K562 (cell line): ENCODE measurements around the gene DYNC2I2. TPM values are rescaled to one million over a fixed set of nuclear protein-coding genes. Genes with fewer than 3 reads are reported as not detected.
"Not testable (repeated sequence)": the region's sequence is repeated elsewhere in the genome, so short reads cannot be mapped to it uniquely, and the experiment has no call there.

ENCODE experiments used
- ATAC-seq: fragments of 200-7000 bp; cut with Tn5 transposase; 3 replicates; pipeline ENCODE4 v1.9.1; 2020; ENCODE audit warnings: moderate library complexity
- BruUV-seq: library from RNA; stranded (reverse); fragments of 400-500 nt; replicated peaks from 2 replicates; lab custom pipeline; 2021; lab: Mats Ljungman, UMichigan
- CTCF ChIA-PET: fragments of 300-600 bp; formaldehyde crosslinking; extraction: SDS; loops from one replicate; lab custom pipeline; 2021; ENCODE audit warnings: low intra/inter-chr PET ratio; lab: Yijun Ruan, JAX
- POLR2A ChIA-PET: fragments of 300-600, 350-650 bp; sonication (Branson Sonifier 250); formaldehyde crosslinking; extraction: SDS; loops from one replicate; lab custom pipeline; 2021; ENCODE audit warnings: antibody characterized with exemption, inconsistent platforms; lab: Yijun Ruan, JAX
- DNase-seq, 4 experiments: peaks; one replicate each; pipeline versions ENCODE4 v3.0.0 to v3.0.0-alpha.2; 2011 to 2018; ENCODE audit warnings: low spot score in 3 of 4, mixed read lengths in 3 of 4; ENCODE audit errors: extremely low read depth in 1 of 4
- FAIRE-seq: peaks from 2 replicates; lab custom pipeline; 2011; peaks lifted over from hg19 to GRCh38; lab: Jason Lieb, UNC
- H2AFZ ChIP-seq: 2 replicates; pipeline ENCODE4 v1.6.0; 2011; ENCODE audit warnings: low read depth, low read length, control low read depth, inconsistent platforms
- H3K27ac ChIP-seq: fragments of 200-600 bp; 3 replicates; pipeline ENCODE4 v1.8.0; 2011; ENCODE audit warnings: low read depth, mild to moderate bottlenecking, control low read depth, inconsistent platforms, low read length, moderate library complexity, mixed read lengths; ENCODE audit errors: extremely low read depth
- H3K27me3 ChIP-seq, 2 experiments: fragments of 300-600 bp in 1 of 2; 2 replicates in 1 of 2; 3 replicates in 1 of 2; pipeline versions ENCODE4 v1.6.0 to v1.8.0; 2011; ENCODE audit warnings: inconsistent platforms in 2 of 2, low read length in 2 of 2, mild to moderate bottlenecking in 1 of 2, mixed read lengths in 1 of 2, moderate library complexity in 1 of 2; ENCODE audit not compliant: control insufficient read depth in 2 of 2, insufficient read depth in 2 of 2
- H3K36me3 ChIP-seq: fragments of 300-600 bp; 3 replicates; pipeline ENCODE4 v1.8.0; 2011; ENCODE audit warnings: mild to moderate bottlenecking, low read length, inconsistent platforms; ENCODE audit not compliant: control insufficient read depth, insufficient read depth
- H3K4me1 ChIP-seq, 2 experiments: fragments of 200-600 bp in 1 of 2; replicated peaks in 1 of 2; 2 replicates in 1 of 2; 3 replicates in 1 of 2; pipeline versions ENCODE4 v1.5.1 to v1.8.0; 2011; ENCODE audit warnings: inconsistent platforms in 2 of 2, low read length in 2 of 2, mild to moderate bottlenecking in 1 of 2, mixed read lengths in 1 of 2, moderate library complexity in 1 of 2; ENCODE audit not compliant: control insufficient read depth in 2 of 2, insufficient read depth in 2 of 2
- H3K4me2 ChIP-seq: 2 replicates; pipeline ENCODE4 v1.6.1; 2011; ENCODE audit warnings: low read length, control low read depth, inconsistent platforms, mixed read lengths; ENCODE audit not compliant: insufficient read depth
- H3K4me3 ChIP-seq: fragments of 200-600 bp; sonication (generic), shearing (Covaris generic); 2 replicates; pipeline ENCODE4 v1.5.1; 2016; ENCODE audit warnings: control low read depth, inconsistent platforms
- H3K79me2 ChIP-seq: fragments of 200-600 bp; 3 replicates; pipeline ENCODE4 v1.8.0; 2011; ENCODE audit warnings: low read length, inconsistent platforms; ENCODE audit not compliant: control insufficient read depth, insufficient read depth
- H3K9ac ChIP-seq, 2 experiments: 2 replicates each; pipeline versions ENCODE4 v1.6.0 to v1.6.1; 2011; ENCODE audit warnings: low read depth in 2 of 2, low read length in 2 of 2, control low read depth in 1 of 2, inconsistent platforms in 1 of 2, mild to moderate bottlenecking in 1 of 2, mixed read lengths in 1 of 2; ENCODE audit not compliant: insufficient read depth in 1 of 2
- H3K9me1 ChIP-seq: one replicate; pipeline ENCODE4 v1.6.0; 2011; ENCODE audit warnings: inconsistent platforms, mild to moderate bottlenecking, low read length, moderate library complexity; ENCODE audit not compliant: control insufficient read depth, insufficient read depth
- H3K9me3 ChIP-seq: replicated peaks from 2 replicates; pipeline ENCODE4 v1.5.1; 2011; ENCODE audit warnings: low read depth, low read length, inconsistent platforms; ENCODE audit not compliant: control insufficient read depth, insufficient read depth
- H4K20me1 ChIP-seq: replicated peaks from 2 replicates; pipeline ENCODE4 v1.6.1; 2011; ENCODE audit warnings: low read length, inconsistent platforms, mixed read lengths; ENCODE audit not compliant: control insufficient read depth, insufficient read depth
- CEBPB ChIP-seq: fragments of 450-650 bp; IDR thresholded peaks from 2 replicates; pipeline ENCODE4 v1.6.1; 2016; ENCODE audit warnings: missing genetic modification characterization, missing compliant biosample characterization
- CEBPG ChIP-seq, 3 experiments: fragments of 200-800 bp in 1 of 3; sonication (Bioruptor generic) in 1 of 3; sonication (generic) in 1 of 3; formaldehyde crosslinking in 1 of 3; IDR thresholded peaks in 2 of 3; conservative IDR thresholded peaks in 1 of 3; 2 replicates each; pipeline versions ENCODE4 v1.6.1 to v1.8.0; 2016 to 2022; ENCODE audit warnings: missing compliant biosample characterization in 2 of 3, missing genetic modification characterization in 2 of 3, mild to moderate bottlenecking in 1 of 3, missing genetic modification reagents in 1 of 3
- WGBS: fragments of 100-300 bp; shearing (Covaris generic); methylation state at CpG from one replicate; pipeline ENCODE4 v1.1.6; 2016; ENCODE audit warnings: low coverage, mixed read lengths; ENCODE audit not compliant: insufficient coverage; ENCODE audit errors: missing lambda C conversion rate; 5-methylcytosine and 5-hydroxymethylcytosine counted together
- in situ Hi-C: fragments of 300-500 bp; cut with MboI; formaldehyde crosslinking; loops from 4 replicates; pipeline ENCODE4 v1.15.0; 2018; ENCODE audit warnings: inconsistent platforms, mixed read lengths
- intact Hi-C: fragments of 100-400 bp; cut with micrococcal nuclease; formaldehyde crosslinking; loops from 2 replicates; pipeline ENCODE4 v1.14.2; 2022
- polyA plus RNA-seq, 8 experiments: library from polyadenylated mRNA; depleted of rRNA in 4 of 8; stranded (reverse) in 5 of 8; unstranded in 3 of 8; fragments of >200 nt; fragmentation: Nextera tagmentation in 2 of 8; fragmentation: Illumina TruSeq in 1 of 8; extraction: Ambion mirVana in 2 of 8; extraction: Trizol in 1 of 8; gene quantifications; 2 replicates each; pipeline versions ENCODE4 v1.2.1 to v1.2.3, GENCODE V29; 2011 to 2014; ENCODE audit warnings: inconsistent platforms in 1 of 8, missing spikeins in 1 of 8
- total RNA-seq, 7 experiments: library from RNA; depleted of rRNA in 6 of 7; stranded (reverse); fragments of >200 nt in 6 of 7; fragmentation: Illumina TruSeq in 2 of 7; extraction: Trizol in 2 of 7; gene quantifications; 2 replicates each; pipeline versions ENCODE4 v1.2.1 to v1.2.3, GENCODE V29; 2011 to 2021; ENCODE audit warnings: low replicate concordance in 1 of 7
- TF ChIP-seq, protein P1 (sequence below): sonication (generic); formaldehyde crosslinking; IDR thresholded peaks from 2 replicates; pipeline ENCODE4 v1.8.1; 2023; ENCODE audit warnings: mild to moderate bottlenecking, missing genetic modification reagents
- TF ChIP-seq, protein P2 (sequence below), 2 experiments: fragments of 450-650 bp in 1 of 2; sonication (generic) in 1 of 2; formaldehyde crosslinking in 1 of 2; IDR thresholded peaks in 1 of 2; conservative IDR thresholded peaks in 1 of 2; 2 replicates each; pipeline versions ENCODE4 v1.6.1 to v1.8.1; 2016 to 2023; ENCODE audit warnings: mild to moderate bottlenecking in 2 of 2, moderate library complexity in 2 of 2, inconsistent platforms in 1 of 2, missing genetic modification reagents in 1 of 2

DYNC2I2 gene
- total and polyA plus RNA-seq, 9 of the 15 experiments (the other 6 are each of a cell fraction or from before 2014, with no cell fraction given), result 1.5 to 249 (median 70.0) TPM

DNA sequence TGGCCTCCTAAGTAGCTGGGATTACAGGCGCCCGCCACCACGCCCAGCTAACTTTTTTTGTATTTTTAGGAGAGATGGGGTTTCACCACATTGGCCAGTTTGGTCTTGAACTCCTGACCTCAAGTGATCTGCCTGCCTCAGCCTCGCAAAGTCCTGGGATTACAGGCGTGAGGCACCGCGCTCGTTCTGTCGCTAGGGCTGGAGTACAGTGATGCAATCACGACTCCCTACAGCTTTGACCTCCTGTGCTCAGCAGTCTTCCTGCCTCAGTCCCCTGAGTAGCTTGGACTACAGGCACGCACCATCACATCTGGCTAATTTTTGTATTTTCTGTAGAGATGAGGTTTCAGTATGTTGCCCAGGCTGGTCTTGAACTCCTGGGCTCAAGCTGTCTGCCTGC lies 69.7 kb downstream of the DYNC2I2 start:
- DNase-seq, intact Hi-C loops, H3K9me3 ChIP-seq, FAIRE-seq, H3K9ac ChIP-seq, H3K27me3 ChIP-seq, H3K27ac ChIP-seq, H3K4me3 ChIP-seq, CTCF ChIA-PET, H3K4me2 ChIP-seq, H4K20me1 ChIP-seq, H3K4me1 ChIP-seq, H3K9me1 ChIP-seq, H2AFZ ChIP-seq, in situ Hi-C loops, BruUV-seq, H3K79me2 ChIP-seq, H3K36me3 ChIP-seq: not testable (repeated sequence)
- TF ChIP-seq, protein P1, sequence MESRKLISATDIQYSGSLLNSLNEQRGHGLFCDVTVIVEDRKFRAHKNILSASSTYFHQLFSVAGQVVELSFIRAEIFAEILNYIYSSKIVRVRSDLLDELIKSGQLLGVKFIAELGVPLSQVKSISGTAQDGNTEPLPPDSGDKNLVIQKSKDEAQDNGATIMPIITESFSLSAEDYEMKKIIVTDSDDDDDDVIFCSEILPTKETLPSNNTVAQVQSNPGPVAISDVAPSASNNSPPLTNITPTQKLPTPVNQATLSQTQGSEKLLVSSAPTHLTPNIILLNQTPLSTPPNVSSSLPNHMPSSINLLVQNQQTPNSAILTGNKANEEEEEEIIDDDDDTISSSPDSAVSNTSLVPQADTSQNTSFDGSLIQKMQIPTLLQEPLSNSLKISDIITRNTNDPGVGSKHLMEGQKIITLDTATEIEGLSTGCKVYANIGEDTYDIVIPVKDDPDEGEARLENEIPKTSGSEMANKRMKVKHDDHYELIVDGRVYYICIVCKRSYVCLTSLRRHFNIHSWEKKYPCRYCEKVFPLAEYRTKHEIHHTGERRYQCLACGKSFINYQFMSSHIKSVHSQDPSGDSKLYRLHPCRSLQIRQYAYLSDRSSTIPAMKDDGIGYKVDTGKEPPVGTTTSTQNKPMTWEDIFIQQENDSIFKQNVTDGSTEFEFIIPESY (CRISPR knock-in tag), result peak; percentile 45; the same call in 1 of the 2 replicates
- TF ChIP-seq CEBPB (tag) (peak; percentile 71), CEBPG (CRISPR knock-in tag; IDR thresholded peaks at IDR 0.05) (peak; percentile 72), CEBPG (tag; conservative IDR thresholded peaks at IDR 0.05 in 1 of 2, IDR thresholded peaks at IDR 0.05 in 1 of 2) (peak in 1 of 2 experiments; percentile 52; a peak in 1 of 4 replicates)
- TF ChIP-seq, protein P2, sequence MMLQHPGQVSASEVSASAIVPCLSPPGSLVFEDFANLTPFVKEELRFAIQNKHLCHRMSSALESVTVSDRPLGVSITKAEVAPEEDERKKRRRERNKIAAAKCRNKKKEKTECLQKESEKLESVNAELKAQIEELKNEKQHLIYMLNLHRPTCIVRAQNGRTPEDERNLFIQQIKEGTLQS (IDR thresholded peaks at IDR 0.05), result peak; percentile 78
- TF ChIP-seq, protein P2 (CRISPR knock-in tag; conservative IDR thresholded peaks at IDR 0.05), result not testable (repeated sequence)
- WGBS, result 38% methylated on average over 11 of the region's 11 CpGs
- peak; percentile 67 for ATAC-seq
- POLR2A ChIA-PET, result interaction anchor here (0.6 to 1.3 kb wide), 2 partner anchors 23 to 251 kb away, joined by 3 to 5 read pairs; no protein-coding TSS in a partner anchor
